Keratinocyte (primary cell): ENCODE results near the gene TTYH2. TPM values are rescaled to one million over a fixed set of nuclear protein-coding genes. Genes with fewer than 3 reads are reported as not detected.

Experiments
- DNase-seq: peaks from one replicate; pipeline ENCODE4 v3.0.0-alpha.2; 2011; ENCODE audit warnings: low read depth, missing footprints, low spot score
- FAIRE-seq: peaks from 2 replicates; lab custom pipeline; 2011; peaks lifted over from hg19 to GRCh38; lab: Jason Lieb, UNC
- H2AFZ ChIP-seq: 2 replicates; pipeline ENCODE4 v1.6.0; 2012; ENCODE audit warnings: low read length, control low read depth, inconsistent platforms; ENCODE audit not compliant: control insufficient read depth
- H3K27ac ChIP-seq: 2 replicates; pipeline ENCODE4 v1.5.1; 2011; ENCODE audit warnings: low read length; ENCODE audit not compliant: control insufficient read depth, insufficient read depth
- H3K27me3 ChIP-seq: 3 replicates; pipeline ENCODE4 v1.6.0; 2011; ENCODE audit warnings: low read length; ENCODE audit not compliant: control insufficient read depth, insufficient read depth; ENCODE audit errors: extremely low read depth
- H3K36me3 ChIP-seq, 2 experiments: 2 replicates in 1 of 2; 3 replicates in 1 of 2; pipeline ENCODE4 v1.5.1; 2011; ENCODE audit warnings: low read length in 2 of 2, mild to moderate bottlenecking in 1 of 2; ENCODE audit not compliant: control insufficient read depth in 2 of 2, insufficient read depth in 2 of 2; ENCODE audit errors: extremely low read depth in 1 of 2
- H3K4me1 ChIP-seq: 3 replicates; pipeline ENCODE4 v1.5.1; 2011; ENCODE audit warnings: low read length; ENCODE audit not compliant: control insufficient read depth, insufficient read depth; ENCODE audit errors: extremely low read depth
- H3K4me2 ChIP-seq: 3 replicates; pipeline ENCODE4 v1.6.0; 2011; ENCODE audit warnings: low read depth, low read length; ENCODE audit not compliant: control insufficient read depth, insufficient read depth; ENCODE audit errors: extremely low read depth
- H3K4me3 ChIP-seq, 3 experiments: fragments of 200-600 bp in 1 of 3; sonication (generic) in 1 of 3; 2 replicates in 2 of 3; 3 replicates in 1 of 3; pipeline ENCODE4 v1.5.1; 2011 to 2016; ENCODE audit warnings: low read length in 3 of 3, mild to moderate bottlenecking in 3 of 3, control low read depth in 2 of 3, inconsistent platforms in 1 of 3, low read depth in 1 of 3, mixed read lengths in 1 of 3, mixed run types in 1 of 3, moderate library complexity in 1 of 3; ENCODE audit not compliant: control insufficient read depth in 2 of 3, insufficient read depth in 2 of 3; ENCODE audit errors: extremely low read depth in 1 of 3
- H3K79me2 ChIP-seq: 2 replicates; pipeline ENCODE4 v1.6.0; 2012; ENCODE audit warnings: low read length; ENCODE audit not compliant: control insufficient read depth, insufficient read depth
- H3K9ac ChIP-seq: 3 replicates; pipeline ENCODE4 v1.6.0; 2011; ENCODE audit warnings: low read length; ENCODE audit not compliant: control insufficient read depth, insufficient read depth; ENCODE audit errors: extremely low read depth
- H3K9me1 ChIP-seq: 3 replicates; pipeline ENCODE4 v1.6.0; 2011; ENCODE audit warnings: low read length; ENCODE audit not compliant: control insufficient read depth, insufficient read depth; ENCODE audit errors: extremely low read depth
- H3K9me3 ChIP-seq: 2 replicates; pipeline ENCODE4 v1.5.1; 2012; ENCODE audit warnings: low read depth, low read length; ENCODE audit not compliant: control insufficient read depth
- H4K20me1 ChIP-seq: 3 replicates; pipeline ENCODE4 v1.6.0; 2011; ENCODE audit warnings: low read length; ENCODE audit not compliant: control insufficient read depth, insufficient read depth; ENCODE audit errors: extremely low read depth
- EZH2 ChIP-seq: IDR thresholded peaks from one replicate; pipeline ENCODE4 v1.6.1; 2012; ENCODE audit warnings: inconsistent platforms, mild to moderate bottlenecking, low read length, moderate library complexity
- dilution Hi-C: fragments of 300-500 bp; cut with MboI; formaldehyde crosslinking; loops from one replicate; pipeline ENCODE4 v1.7.0; 2020; ENCODE audit warnings: low sequenced_read_pairs; ENCODE audit not compliant: extremely low pct_ligation_motif_present
- polyA plus RNA-seq, 5 experiments: library from polyadenylated mRNA; depleted of rRNA in 3 of 5; stranded (reverse) in 3 of 5; stranded (forward) in 1 of 5; unstranded in 1 of 5; fragments of >200 nt; gene quantifications; 1 replicate in 1 of 5; 2 replicates in 3 of 5; 3 replicates in 1 of 5; pipeline versions ENCODE4 v1.2.1 to v1.2.3, GENCODE V29; 2011 to 2012; ENCODE audit warnings: missing spikeins in 2 of 5, low read depth in 1 of 5, low replicate concordance in 1 of 5
- TF ChIP-seq, protein P1 (sequence below), 3 experiments: IDR thresholded peaks in 1 of 3; conservative IDR thresholded peaks in 1 of 3; optimal IDR thresholded peaks in 1 of 3; 2 replicates in 2 of 3; 3 replicates in 1 of 3; pipeline versions ENCODE3 to v1.5.1; 2011; ENCODE audit warnings: low read length in 3 of 3, mild to moderate bottlenecking in 3 of 3, moderate library complexity in 2 of 3, control low read depth in 1 of 3, inconsistent platforms in 1 of 3; ENCODE audit not compliant: insufficient read depth in 2 of 3; ENCODE audit errors: extremely low read depth in 1 of 3

TTYH2 gene
- polyA plus RNA-seq, 1 donor (not counting 4 experiments of a cell fraction or from before 2014, with no cell fraction given), result 3.7 TPM

DNA sequence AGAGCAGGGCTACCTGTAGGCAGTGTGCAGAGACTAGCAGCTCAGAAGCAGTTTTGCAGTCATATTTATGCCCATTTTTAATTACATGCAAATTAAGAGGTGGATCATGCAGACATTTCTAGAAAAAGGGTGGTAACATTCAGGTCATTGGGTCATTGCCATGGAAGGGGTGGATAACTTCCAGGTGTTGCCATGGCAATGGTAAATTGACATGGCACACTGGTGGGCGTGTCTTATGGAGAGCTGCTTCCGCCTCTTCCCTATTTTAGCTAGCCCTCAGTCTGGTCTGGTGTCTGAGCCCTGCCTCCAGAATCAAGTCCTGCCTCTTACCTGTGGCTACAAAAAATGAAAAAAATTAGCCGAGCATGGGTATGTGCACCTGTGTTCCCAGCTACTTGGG, 57.9 kb downstream of the TTYH2 start:
- Histone ChIP-seq H2AFZ (no peak overlapping the region), H3K79me2 (no peaks in the 10 kb centered on the region), H3K4me1 (no peaks in the 10 kb centered on the region), H4K20me1 (no peaks in the 10 kb centered on the region), H3K9me3 (no peaks in the 10 kb centered on the region), H3K9ac (no peak overlapping the region), H3K36me3 (no peaks in the 10 kb centered on the region), H3K4me3 (no peak overlapping the region), H3K27ac (no peak overlapping the region), H3K9me1 (no peaks in the 10 kb centered on the region), H3K27me3 (peaks cover 36% of the 10 kb centered on the region), H3K4me2 (no peak overlapping the region)
- TF ChIP-seq, protein P1, sequence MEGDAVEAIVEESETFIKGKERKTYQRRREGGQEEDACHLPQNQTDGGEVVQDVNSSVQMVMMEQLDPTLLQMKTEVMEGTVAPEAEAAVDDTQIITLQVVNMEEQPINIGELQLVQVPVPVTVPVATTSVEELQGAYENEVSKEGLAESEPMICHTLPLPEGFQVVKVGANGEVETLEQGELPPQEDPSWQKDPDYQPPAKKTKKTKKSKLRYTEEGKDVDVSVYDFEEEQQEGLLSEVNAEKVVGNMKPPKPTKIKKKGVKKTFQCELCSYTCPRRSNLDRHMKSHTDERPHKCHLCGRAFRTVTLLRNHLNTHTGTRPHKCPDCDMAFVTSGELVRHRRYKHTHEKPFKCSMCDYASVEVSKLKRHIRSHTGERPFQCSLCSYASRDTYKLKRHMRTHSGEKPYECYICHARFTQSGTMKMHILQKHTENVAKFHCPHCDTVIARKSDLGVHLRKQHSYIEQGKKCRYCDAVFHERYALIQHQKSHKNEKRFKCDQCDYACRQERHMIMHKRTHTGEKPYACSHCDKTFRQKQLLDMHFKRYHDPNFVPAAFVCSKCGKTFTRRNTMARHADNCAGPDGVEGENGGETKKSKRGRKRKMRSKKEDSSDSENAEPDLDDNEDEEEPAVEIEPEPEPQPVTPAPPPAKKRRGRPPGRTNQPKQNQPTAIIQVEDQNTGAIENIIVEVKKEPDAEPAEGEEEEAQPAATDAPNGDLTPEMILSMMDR (optimal IDR thresholded peaks at IDR 0.05 in 1 of 3, IDR thresholded peaks at IDR 0.05 in 1 of 3, conservative IDR thresholded peaks at IDR 0.05 in 1 of 3; ENCODE audit: extremely low read depth in 1 of 3, insufficient read depth in 2 of 3, low read length in 3 of 3), result no peak
- dilution Hi-C loops, result no loop called here
- DNase-seq (no peak), FAIRE-seq (no peak)

DNA sequence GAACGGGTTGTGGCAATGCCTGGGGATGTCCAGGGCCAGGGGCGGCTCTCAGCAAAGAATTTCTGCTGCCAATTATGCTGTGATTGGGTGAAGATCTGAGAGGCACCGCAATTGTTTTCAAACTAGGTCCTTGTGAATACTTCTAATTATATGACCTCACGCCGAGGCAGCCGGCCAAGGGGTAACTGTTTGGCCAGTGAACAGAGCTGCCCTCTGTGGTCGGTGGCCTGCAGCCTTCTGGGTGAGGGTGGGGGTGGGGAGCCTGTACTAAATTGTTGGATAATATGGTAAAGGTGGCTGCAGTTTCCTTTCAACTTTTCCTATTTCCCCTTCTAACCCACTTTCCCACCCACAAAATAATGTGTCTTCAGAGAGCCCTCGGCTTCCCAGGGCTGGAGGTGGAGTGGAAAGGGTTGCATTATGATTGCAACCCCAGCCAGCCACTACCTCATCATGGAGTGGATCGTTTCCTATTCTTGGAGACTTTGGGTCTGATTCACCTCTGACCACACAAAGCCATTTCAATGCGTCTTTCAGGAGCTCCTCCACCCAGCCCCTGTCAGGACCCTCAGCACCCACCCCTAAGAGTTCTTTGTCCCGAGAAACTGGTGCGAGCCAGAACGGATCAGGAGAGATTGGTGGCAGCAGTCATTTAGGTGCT, 58.7 kb downstream of the TTYH2 start:
- Histone ChIP-seq H3K4me1 (no peaks in the 10 kb centered on the region), H3K9me3 (no peaks in the 10 kb centered on the region), H3K36me3 (no peaks in the 10 kb centered on the region), H3K79me2 (no peaks in the 10 kb centered on the region), H3K4me2 (no peak overlapping the region), H3K4me3 (no peak overlapping the region), H3K27me3 (peaks cover 41% of the 10 kb centered on the region), H3K27ac (no peak overlapping the region), H3K9ac (no peak overlapping the region), H3K9me1 (no peaks in the 10 kb centered on the region), H2AFZ (no peak overlapping the region), H4K20me1 (no peaks in the 10 kb centered on the region)
- dilution Hi-C loops, result no loop called here
- no peak for TF ChIP-seq EZH2
- TF ChIP-seq, protein P1 (optimal IDR thresholded peaks at IDR 0.05 in 1 of 3, IDR thresholded peaks at IDR 0.05 in 1 of 3, conservative IDR thresholded peaks at IDR 0.05 in 1 of 3; ENCODE audit: extremely low read depth in 1 of 3, insufficient read depth in 2 of 3, low read length in 3 of 3), result no peak
- no peak for FAIRE-seq
- DNase-seq, result no peak
